Progenitor cell of endocrine pancreas (in vitro differentiated cells): ENCODE measurements around the gene GID8. TPM values are rescaled to one million over a fixed set of nuclear protein-coding genes. Genes with fewer than 3 reads are reported as not detected.

Experiments
- DNase-seq: peaks from one replicate; pipeline ENCODE4 v3.0.0; 2021; ENCODE audit warnings: low spot score; ENCODE audit not compliant: unreplicated experiment
- H3K27ac Mint-ChIP-seq: 2 replicates; pipeline ENCODE4 v1.8.0; 2021; ENCODE audit warnings: mild to moderate bottlenecking, moderate library complexity, mixed read lengths
- H3K27me3 Mint-ChIP-seq: 2 replicates; pipeline ENCODE4 v1.8.0; 2021; ENCODE audit warnings: mixed read lengths
- H3K36me3 Mint-ChIP-seq: 2 replicates; pipeline ENCODE4 v1.8.0; 2022; ENCODE audit warnings: mixed read lengths; ENCODE audit not compliant: insufficient read depth
- H3K4me1 Mint-ChIP-seq: 2 replicates; pipeline ENCODE4 v1.8.0; 2021; ENCODE audit warnings: low read depth, mixed read lengths
- H3K4me3 Mint-ChIP-seq: 2 replicates; pipeline ENCODE4 v1.8.0; 2021; ENCODE audit warnings: low read depth, mild to moderate bottlenecking, moderate library complexity, mixed read lengths
- H3K9me3 Mint-ChIP-seq: 2 replicates; pipeline ENCODE4 v1.8.0; 2021; ENCODE audit warnings: low read depth, mixed read lengths
- CTCF ChIP-seq: fragments of 200-600 bp; sonication (generic); IDR thresholded peaks from one replicate; pipeline ENCODE4 v1.5.0; 2021; ENCODE audit warnings: antibody characterized with exemption, mild to moderate bottlenecking; ENCODE audit not compliant: unreplicated experiment
- total RNA-seq: library from RNA; stranded (reverse); gene quantifications from 2 replicates; pipeline ENCODE4 v1.2.1, GENCODE V29; 2021

GID8 gene
- total RNA-seq, 1 donor from 2014 or later, result 66.7 TPM

DNA sequence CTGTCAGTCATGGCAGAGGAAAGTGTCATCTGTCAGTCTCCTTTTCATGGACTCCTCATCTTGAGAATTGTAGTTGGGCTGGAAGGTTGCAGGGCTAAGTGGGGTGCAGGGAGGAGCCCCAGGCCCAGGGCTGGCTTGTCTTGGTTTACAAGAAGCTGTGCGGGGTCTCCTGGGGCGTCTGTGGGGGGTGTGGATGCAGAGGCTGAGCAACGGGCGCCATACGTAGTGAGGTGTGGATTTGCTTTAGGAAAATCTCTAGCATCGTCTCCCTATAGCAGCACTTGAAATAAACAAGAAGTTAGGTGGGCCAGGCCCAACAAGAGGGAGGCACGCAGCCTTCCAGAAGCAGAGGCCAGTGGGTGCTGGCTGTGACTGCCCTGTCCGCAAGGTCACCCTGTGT lies 12.8 kb downstream of the GID8 start:
- H3K4me1 Mint-ChIP-seq, result peaks cover 10% of the 10 kb centered on the region

GRCh38 chr20:62951143-62951895 lies 13.4 kb downstream of the GID8 start:
- peaks cover 14% of the 10 kb centered on the region for H3K36me3 Mint-ChIP-seq
- no peak for TF ChIP-seq CTCF
- H3K4me3 Mint-ChIP-seq, result no peak overlapping the region
- H3K4me1 Mint-ChIP-seq, result peaks cover 16% of the 10 kb centered on the region
- H3K27me3 Mint-ChIP-seq, result no peaks in the 10 kb centered on the region
- H3K9me3 Mint-ChIP-seq, result no peaks in the 10 kb centered on the region
- no peak overlapping the region for H3K27ac Mint-ChIP-seq
- DNase-seq, result no peak

More for the DNA sequence above, 12.8 kb downstream of the GID8 start:
- Mint-ChIP-seq H3K36me3 (peaks cover 16% of the 10 kb centered on the region), H3K27ac (no peak overlapping the region), H3K27me3 (no peaks in the 10 kb centered on the region), H3K9me3 (no peaks in the 10 kb centered on the region), H3K4me3 (no peak overlapping the region)
- no peak for DNase-seq
- no peak for TF ChIP-seq CTCF

- no peak for DNase-seq
- H3K9me3 Mint-ChIP-seq, result no peaks in the 10 kb centered on the region
- no peak overlapping the region for H3K4me3 Mint-ChIP-seq
- H3K4me1 Mint-ChIP-seq, result peaks cover 16% of the 10 kb centered on the region
- TF ChIP-seq CTCF, result no peak
- no peak overlapping the region for H3K27ac Mint-ChIP-seq
- peaks cover 10% of the 10 kb centered on the region for H3K36me3 Mint-ChIP-seq
- H3K27me3 Mint-ChIP-seq, result no peaks in the 10 kb centered on the region
Observed at GRCh38 chr20:62951896-62952372, 14.0 kb downstream of the GID8 start.

DNA sequence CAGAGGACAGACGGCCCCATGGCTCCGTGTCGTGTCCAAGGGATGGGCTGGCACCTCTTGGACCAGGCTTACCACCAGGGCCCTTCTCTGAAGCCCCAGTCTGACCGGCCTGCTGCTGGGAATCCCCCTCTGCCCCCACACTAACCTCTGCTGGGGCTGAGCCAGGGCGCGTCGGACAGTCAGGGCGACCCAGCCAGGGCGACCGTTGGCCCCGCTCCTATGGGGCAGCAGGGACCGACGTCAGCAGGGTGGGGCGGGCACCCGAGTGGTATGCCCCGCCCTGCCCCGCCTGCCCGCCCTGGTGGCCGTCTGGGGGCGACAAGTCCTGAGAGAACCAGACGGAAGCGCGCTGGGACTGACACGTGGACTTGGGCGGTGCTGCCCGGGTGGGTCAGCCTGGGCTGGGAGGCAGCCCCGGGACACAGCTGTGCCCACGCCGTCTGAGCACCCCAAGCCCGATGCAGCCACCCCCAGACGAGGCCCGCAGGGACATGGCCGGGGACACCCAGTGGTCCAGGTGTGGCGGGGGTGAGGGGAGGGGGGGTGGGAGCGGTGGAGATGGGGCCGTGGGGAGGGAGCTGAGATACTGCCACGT lies 14.5 kb downstream of the GID8 start, which contains the start of gene SLC17A9:
SLC17A9 (plus strand) TSS at position 337 of the 595 bp plus-strand sequence; CDS start at position 459, 122 bp downstream.
- DNase-seq, result no peak
- TF ChIP-seq CTCF, result no peak
- Mint-ChIP-seq H3K4me1 (peaks cover 16% of the 10 kb centered on the region), H3K4me3 (peak within 1 kb of the TSS; percentile 14), H3K9me3 (no peaks in the 10 kb centered on the region), H3K36me3 (peaks cover 9% of the 10 kb centered on the region), H3K27me3 (no peaks in the 10 kb centered on the region), H3K27ac (no peak within 1 kb of the TSS)

GRCh38 chr20:62952968-62953838 lies 15.3 kb downstream of the GID8 start:
- Mint-ChIP-seq H3K4me1 (peaks cover 16% of the 10 kb centered on the region), H3K27ac (no peak overlapping the region), H3K27me3 (no peaks in the 10 kb centered on the region), H3K9me3 (no peaks in the 10 kb centered on the region), H3K36me3 (peaks cover 9% of the 10 kb centered on the region), H3K4me3 (peak overlapping the region; percentile 14)
- DNase-seq, result no peak
- TF ChIP-seq CTCF, result no peak
